NCI-H128 (cell line): Measurements from ENCODE around the gene IGLL5.

Source experiments
- DNase-seq: peaks from one replicate; lab custom pipeline; 2025; ENCODE audit not compliant: unreplicated experiment; lab: John Stamatoyannopoulos, UW

The IGLL5 gene

DNA sequence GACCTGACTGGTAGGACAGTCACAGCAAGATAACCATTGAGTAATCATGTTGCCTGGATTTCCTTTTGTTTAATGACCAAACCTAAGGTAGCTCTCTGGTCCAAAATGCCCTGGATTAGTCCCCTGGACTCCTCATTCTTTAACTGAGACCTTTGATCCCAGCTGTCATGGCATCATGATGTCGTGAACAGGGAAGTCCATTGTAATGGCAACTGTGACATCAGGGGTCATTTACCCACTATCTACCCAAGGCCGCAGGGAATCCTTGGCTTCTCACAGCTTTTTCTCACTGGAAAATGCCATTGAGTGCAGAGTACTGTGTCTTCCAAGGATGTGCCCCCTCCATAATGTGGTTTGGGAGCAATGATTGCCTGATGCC is 29.1 kb upstream of the IGLL5 start:
- no peak for DNase-seq

DNA sequence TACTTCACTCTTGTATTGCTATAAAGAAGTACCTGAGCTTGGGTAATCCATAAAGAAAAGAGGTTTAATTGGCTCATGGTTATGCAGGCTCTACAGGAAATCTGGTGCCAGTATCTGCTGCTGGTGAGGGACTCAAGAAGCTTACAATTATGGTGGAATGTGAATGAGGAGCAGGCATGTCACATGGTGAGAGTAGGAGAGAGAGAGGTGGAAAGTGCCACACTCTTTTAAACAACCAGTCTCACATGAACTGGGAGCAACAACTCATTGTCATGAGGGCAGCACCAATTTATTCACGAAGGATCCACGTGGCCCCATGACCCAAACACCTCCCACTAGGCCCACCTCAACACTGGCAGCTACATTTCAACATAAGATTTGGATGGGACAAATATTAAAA is 24.6 kb upstream of the IGLL5 start:
- DNase-seq: no peak

DNA sequence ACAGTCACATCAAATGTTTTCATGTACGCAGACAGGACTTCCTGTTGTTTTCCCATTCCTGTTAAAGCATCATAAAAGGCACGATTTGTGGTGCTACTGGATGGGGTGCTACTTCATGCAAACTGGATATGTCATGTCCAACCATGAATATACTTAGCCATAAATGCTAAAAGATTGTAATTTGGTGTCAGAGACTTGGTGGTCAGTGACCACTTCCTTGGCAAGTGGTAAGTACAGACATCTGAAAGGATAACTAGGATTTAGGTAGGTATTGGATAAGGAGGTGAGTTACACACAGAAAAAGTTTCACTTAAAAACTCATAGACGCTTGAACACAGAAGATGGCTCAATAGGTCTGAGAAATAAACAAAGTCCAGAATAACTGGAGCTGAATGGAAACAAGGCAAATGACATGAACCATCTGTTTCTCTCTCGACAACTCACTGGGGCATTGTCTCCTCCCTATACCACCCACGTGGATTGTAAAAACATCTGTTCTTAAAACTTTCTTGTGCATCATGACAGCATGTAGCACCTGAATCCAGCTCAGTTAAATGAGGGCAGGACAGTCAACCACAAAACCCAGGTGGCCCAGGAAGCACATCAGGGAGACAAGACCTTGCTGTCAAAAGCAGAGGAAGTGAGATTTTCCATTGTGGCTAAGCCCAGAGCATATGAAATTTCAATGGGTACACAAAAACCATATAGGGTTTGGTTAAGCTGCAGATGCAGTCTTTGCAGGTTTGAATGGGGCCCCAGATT is 22.1 kb upstream of the IGLL5 start:
- DNase-seq: no peak

DNA sequence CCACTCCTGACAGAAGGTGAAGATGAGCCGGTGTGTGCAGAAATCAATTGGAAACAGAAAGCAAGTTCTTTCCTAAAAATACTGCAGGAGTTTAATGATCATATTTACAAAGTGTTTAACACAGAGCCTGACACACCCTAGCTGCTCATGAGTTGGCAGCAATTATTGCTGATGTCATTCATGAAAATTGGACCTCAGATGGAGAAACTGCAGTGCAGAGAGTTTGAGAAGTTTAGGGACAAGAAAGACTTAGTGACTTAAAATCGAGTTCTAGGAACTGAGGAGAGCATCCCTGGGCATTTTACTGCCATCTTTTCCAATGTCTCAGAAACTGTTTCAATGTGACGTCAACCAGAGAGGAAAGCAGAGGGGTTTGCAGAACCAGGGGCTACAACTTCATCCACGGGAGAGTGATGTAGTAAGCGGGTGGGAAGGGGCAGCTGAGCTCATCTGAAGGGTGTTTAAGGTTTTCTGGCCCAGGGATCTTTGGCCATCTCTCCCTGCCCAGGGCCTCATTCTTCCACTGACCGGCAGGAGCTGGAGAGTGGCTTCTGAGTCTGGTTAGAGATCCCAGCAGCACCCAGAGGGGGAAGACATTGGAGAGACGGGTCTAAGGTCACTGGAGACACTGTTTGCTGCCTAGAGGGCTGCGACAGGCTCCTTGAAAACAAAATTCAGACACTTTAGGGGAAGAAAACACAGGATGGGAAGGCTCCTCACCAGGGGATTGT is 21.1 kb upstream of the IGLL5 start:
- DNase-seq: no peak

DNA sequence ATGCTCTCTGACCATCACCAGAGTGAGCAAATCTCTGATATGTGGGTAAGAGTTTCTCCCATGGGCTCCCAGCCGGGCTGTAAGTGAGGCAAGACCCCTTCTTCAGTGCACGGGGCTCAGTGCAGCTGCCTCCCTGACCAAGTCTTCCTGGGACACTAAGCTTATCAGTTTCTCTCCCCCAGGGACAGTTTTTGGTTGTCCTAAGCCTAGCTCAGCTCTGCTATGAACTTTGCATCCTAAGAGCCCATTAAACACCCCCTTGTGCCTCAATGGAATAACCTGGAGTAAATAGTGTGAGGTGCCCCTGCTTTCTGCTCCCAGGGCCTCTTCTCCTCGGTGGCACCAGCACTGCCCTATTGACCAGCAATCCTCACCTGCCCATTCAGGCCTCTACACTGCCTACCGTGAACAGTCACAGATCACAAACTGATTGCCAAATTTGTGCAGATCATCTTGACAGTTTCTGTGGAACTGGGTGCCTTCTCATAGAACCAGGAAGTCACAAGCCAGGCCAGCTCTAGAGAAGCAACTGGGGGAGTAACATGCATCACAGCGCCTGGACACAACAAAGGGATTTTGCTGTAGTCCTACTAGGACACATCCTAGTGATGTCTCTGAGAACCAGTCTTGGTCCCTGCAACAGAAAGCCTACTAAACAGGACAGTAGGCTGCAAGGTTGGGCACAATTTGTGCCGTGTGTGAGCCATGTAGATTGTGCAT is 19.5 kb upstream of the IGLL5 start:
- DNase-seq: no peak

DNA sequence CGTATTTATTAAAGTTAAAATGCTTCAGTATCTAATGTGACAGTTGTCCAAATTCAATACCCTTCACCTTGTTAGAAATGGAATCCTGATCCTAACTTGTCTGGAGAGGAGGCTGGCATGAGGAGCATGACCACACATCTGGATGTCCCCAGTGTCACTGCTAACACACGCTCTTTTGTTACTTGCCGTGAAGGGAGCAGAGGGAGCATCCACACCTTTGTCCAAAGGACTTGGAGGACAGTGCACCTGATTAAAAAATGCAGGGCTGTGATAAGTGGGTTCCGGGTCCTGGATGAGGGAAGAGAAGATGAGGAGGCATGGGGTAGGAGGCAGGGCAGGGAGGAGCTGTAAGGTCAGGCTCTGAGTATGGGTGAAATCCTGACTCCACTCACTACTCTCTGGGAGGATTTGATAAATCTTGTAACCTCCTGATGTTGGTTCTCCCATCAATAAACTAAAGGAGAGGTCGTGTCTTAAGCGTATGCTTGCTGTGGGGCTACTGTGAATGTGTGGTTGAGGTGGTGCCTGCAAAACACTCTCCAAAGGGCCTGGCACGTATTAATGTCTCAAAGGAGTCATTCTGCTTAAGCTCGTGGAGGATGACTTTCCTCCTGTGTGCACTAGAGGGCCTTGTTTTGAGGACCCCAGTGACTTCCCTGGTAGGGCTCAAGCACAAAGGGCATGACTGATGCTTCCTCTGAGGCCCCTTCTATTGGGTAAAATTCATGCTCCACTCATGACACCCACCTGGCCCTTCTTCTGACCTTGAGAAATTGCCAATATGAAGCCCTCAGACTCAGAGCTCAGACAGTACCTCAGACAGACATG is 16.8 kb upstream of the IGLL5 start:
- DNase-seq: no peak

DNA sequence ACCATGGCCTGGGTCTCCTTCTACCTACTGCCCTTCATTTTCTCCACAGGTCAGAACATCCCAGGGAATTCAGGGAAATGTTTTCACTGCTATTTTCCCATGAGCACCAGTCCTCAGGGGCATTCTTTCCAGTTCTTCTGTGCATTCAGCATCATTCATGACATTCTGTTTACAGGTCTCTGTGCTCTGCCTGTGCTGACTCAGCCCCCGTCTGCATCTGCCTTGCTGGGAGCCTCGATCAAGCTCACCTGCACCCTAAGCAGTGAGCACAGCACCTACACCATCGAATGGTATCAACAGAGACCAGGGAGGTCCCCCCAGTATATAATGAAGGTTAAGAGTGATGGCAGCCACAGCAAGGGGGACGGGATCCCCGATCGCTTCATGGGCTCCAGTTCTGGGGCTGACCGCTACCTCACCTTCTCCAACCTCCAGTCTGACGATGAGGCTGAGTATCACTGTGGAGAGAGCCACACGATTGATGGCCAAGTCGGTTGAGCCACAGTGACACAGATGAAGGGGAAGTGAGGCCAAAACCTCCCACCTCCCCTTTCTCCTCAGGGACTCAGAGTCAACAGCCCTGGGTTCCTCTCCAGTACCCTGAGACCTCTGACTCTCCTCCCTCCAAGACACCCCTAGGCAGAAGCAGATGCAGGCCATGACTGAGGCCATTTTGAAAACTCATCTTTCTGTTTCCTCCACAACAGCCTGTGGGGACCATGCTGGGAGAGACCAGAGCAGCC is 15.9 kb upstream of the IGLL5 start:
- DNase-seq: no peak

DNA sequence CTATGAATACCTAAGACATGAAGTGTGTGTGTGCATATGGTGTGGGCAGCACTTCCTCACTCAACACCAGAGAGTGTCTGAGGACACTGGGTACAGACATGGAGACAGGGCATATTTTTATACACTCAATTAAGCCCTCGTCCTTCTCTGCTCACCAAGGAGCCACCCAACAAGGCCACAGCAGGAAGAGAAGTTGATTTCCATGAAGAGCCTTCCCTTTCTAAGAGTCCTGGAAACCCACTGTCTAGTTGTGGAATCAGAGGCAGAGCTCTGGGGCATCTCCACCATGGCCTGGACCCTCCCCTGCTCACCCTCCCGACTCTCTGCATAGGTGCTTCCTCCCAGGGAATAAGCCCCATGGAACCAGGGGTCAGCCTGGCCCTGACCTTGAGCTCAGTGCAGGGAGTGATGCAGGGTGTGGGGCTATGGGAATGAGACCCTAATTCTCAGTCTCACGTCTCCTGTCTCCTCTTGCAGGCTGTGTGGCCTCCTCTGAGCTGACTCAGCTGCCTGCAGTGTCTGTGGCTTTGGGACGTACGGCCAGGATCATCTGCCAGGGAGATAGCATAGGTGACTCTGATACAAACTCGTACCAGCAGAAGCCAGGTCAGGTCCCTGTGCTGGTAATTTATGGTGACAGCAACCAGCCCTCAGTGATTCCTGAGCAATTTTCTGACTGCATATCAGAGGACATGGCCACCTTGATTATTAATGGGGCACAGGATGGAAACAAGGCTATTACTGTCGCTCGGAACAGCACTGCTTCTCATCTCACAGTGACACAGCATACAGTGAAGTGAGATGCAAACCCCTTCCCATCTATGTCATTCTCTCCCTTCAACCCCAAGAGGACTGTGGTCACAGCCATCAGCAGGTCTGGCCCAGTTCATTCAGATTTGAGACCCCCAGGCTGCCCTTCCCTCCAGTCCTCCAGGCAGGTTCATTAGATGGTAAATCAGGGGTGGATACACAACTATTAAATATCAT is 14.6 kb upstream of the IGLL5 start:
- DNase-seq: no peak

DNA sequence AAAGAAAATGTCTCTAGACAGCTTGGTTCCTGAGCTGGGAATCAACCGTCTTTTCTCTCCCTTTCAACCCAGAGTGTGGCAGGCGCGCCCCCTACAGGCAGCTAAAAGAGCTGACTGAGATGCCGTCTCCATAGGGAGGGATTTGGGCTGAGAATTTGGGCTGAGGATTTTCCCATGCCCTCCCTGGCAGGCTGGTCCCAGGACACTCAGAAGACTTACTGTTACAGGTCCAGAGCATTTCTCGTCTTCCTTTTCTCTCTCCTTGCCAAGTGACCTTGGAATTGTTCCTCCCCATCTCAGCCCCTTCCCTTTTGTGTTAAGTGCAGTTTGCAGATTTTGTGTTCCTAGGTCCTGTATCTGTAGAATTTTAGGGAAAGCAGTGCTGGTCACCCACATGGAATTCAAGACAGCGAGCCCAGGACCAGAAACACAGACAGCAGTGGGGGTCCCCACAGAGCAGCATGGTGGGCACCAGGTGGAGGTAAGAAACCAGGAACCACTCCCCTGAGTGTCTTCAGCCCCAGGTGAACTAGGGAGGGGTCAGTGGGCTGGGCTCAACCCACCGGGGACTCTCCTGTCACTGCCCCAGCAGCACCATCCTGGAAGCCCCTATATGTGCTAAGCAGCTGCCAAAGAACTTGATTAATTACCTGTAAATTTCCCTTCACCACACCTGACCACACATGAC is 9.9 kb upstream of the IGLL5 start:
- DNase-seq: no peak

DNA sequence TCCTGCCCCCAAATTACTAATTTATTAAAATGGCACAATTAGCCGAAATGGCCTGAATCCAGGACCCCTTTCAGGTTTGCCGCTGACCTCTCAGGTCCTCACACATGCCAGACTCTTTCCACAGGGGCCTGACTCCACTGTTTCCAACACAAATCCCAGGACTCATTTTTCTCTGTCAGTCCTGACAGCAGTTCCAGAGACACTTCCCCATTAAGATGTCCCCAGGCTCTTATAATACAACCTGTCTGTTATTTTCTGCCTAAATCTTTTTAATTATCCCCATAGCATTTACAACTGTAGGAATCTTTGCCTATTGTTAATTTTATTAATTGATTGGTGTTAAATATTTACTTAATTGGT is 9.4 kb upstream of the IGLL5 start:
- DNase-seq: no peak

DNA sequence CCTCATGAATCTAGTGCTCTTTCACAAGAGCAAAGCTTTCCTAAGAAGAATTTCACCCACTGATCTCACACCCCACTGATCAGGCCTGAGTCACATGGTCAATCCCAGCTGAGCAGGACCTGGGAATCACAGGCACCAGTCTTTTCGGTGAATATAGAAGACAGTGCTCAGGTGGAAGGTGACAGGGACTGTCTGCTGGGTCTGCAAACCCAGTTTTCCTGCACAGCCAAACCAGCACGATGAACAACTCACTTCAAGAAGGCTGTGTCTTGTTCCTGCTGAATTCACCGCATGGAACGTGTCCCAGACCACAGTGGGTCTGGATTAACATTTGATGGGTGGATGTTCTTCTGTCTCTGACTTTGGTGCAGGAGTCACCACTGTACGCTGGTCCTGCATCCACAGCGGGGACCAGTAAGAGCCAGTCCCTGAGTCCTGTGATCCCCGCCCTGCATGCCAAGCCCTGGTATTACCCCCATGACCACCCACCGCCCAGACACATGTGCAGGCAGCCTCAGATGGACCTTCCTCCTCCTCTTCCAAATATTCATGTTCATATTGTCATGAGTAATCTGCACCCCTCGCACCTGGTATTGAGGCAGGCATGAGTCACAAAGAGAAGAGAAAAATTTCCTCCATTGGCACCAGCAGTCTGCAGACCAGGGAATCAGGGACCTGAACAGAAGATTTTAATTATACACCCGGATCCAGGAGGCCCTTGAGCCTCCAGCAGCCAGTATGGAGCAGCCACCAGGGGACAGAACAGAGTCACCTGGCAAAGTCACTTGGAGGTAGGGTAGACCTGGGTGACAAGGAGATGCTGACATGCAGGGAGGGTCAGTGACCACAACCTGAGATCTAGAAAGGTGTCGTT is 8.6 kb upstream of the IGLL5 start:
- no peak for DNase-seq

DNA sequence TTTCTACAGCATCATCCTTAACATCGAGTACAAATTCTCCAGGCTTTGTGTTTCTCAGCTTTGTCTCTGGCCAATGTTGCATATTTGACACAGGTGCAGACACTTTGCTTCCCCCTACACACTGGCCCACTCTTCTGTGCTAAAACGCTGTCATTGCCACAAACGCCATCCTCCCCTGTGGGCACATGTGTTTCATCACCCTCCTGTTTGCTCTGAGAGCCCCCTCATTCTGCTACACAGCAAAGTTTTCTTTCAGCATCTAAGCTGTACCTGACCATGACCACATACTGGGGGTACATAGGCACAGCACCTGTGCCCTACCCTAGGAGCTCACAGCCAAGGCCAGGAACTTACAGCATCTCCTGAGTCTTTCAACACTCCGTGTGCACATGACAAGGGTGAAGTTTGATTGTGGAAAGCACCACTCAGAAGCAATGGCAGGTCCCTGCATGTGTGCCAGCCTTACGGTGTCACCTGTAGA is 7.9 kb upstream of the IGLL5 start:
- DNase-seq: no peak

DNA sequence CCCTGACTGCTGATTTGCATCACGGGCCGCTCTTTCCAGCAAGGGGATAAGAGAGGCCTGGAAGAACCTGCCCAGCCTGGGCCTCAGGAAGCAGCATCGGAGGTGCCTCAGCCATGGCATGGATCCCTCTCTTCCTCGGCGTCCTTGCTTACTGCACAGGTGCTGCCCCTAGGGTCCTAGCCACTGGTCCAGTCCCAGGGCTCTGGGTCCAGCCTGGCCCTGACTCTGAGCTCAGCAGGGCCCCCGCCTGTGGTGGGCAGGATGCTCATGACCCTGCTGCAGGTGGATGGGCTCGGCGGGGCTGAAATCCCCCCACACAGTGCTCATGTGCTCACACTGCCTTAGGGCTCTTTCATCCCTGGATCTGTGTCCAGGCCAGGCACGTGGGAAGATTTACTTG is 7.0 kb upstream of the IGLL5 start:
- DNase-seq: no peak

DNA sequence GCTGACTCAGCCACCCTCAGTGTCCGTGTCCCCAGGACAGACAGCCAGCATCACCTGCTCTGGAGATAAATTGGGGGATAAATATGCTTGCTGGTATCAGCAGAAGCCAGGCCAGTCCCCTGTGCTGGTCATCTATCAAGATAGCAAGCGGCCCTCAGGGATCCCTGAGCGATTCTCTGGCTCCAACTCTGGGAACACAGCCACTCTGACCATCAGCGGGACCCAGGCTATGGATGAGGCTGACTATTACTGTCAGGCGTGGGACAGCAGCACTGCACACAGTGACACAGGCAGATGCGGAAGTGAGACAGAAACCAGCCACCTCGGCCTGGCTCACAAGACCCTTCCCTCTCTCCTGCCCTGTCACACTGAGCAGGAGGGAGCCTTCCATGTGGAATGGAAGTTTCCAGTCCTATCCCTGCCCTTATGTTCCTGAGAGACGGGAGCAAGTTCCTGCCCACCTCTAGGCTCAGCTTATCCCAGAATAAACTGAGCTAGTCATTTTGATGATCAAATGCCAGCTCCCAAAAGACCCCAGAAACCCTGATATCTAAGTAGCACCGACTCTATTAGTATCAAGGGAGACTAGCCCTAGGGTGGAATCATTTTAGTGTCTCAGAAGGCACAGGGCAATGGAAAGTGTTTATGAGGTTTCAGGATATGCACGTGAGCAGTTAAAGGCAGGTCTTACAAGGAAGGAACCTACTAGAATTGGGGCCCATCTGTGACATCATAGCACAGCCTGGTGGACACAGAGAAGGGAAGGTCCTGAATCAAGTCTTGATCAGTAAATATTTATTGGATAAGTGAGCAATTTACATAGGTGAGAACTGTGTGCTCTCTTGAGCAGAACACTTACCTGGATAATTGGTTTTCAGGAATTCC is 6.3 kb upstream of the IGLL5 start:
- DNase-seq: no peak

DNA sequence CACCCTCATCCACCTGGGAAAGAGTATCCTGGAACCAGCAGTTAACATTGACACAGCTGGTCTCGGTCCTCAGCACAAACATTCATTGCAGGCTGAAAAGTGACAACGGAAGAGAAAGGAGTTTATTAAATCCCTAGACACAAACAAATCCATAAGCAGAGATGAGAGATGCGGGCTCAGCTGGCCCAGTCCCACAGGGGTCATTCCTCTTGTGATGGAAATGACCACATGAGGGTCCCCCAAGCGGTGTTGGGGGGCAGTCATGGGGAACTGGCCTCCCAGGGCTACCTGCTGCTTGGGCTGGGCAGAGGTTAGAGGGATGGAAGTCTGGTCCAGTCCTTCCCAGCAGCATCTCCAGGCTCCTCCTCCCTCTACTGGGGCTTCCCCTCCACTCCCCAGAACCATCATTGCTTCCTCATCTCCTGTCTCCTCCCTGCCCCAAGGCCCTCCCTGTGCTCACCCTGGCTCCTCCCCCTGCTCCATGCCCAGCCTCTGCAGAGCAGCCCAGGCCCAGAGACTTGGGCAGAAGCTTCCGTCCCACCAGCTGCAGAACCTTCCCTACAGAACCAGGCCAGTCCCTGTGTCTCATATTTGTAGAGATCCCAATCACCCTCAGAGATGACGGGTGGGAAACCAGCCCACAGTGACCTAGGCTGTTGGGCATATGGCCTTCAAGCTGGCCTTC is 5.4 kb upstream of the IGLL5 start:
- DNase-seq: no peak

DNA sequence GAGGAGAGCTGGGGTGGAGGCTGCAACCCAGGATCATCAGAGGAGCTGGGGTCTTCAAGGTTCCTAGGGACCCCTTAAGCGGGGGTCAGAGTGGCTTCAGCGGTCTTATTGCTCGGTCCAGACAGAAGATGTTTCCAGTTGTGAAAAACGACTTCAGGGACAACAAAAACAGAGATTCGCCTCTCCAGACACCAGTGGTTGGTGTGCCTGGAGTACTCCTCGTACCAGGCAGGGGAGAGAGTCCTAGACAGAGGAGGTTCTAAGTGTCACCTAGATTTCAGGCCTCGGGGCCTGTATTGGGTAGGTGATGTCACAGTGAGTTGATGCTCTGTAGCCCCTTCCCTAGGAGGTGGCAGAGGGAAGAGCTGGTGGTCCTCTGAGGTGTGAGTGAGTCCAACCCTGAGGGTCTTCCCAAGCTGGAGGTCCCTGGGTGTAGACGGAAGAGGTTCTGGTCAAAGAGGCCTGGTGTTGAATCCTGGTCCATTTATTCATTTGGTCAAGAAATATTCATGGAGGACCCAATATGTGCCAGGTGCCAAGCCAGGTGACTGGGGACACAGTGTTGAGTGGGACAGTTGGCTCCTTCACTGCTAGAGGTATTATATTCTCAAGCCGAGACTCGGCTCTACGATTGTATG is 4.4 kb upstream of the IGLL5 start:
- no peak for DNase-seq
